Measurements from ENCODE around the gene C6orf132.

DNA sequence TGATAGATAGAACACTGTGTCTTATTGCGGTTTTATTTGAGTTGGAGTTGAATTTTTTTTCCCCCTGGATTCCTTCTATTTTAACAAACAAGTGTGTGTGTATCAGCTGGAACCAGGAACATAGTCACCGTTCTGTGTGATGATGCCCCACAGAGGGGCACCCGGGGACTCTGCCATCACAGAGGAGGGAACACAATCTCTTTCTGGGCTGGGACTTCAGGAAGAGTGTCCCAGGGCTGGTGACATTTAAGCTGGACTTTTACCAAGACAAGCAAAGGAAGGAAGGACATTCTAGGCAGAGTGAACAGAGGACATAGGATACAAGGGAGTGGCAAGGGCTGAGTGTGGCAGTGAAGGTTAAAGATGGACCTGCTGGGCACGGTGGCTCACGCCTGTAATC is 58.9 kb downstream of the C6orf132 start:
- TF ChIP-seq, protein P1, sequence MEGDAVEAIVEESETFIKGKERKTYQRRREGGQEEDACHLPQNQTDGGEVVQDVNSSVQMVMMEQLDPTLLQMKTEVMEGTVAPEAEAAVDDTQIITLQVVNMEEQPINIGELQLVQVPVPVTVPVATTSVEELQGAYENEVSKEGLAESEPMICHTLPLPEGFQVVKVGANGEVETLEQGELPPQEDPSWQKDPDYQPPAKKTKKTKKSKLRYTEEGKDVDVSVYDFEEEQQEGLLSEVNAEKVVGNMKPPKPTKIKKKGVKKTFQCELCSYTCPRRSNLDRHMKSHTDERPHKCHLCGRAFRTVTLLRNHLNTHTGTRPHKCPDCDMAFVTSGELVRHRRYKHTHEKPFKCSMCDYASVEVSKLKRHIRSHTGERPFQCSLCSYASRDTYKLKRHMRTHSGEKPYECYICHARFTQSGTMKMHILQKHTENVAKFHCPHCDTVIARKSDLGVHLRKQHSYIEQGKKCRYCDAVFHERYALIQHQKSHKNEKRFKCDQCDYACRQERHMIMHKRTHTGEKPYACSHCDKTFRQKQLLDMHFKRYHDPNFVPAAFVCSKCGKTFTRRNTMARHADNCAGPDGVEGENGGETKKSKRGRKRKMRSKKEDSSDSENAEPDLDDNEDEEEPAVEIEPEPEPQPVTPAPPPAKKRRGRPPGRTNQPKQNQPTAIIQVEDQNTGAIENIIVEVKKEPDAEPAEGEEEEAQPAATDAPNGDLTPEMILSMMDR (IDR thresholded peaks at IDR 0.05; ENCODE audit: insufficient read depth, low read depth, low read length): no peak
- no peak for TF ChIP-seq EZH2 (IDR thresholded peaks at IDR 0.05; ENCODE audit: insufficient read depth, low read length)

Measured in astrocyte (in vitro differentiated cells and primary cell).